ENCODE data around the gene ZSCAN29.

The ZSCAN29 gene

GRCh38 chr15:43347114-43347513, 23.7 kb downstream of the ZSCAN29 start:
- no peak for DNase-seq (ENCODE audit: low spot score)

DNA sequence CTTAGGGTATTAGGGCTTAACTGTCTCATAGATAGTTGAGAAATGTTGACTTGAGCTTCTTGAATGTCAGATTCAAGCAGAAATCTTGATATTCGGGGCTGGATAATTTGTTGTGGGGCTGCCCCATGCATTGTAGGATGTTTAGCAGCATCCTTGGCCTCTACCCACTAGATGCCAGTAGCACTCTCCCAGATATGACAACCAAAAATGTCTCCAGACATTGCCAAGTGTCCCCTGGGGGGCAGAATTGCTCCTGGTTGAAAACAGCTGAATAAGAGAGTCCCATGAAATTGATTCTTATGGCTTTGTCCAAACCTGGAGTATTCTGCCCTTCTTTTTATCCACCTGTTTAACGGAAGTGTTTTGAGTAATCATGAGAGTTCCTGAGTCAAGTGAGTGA, 24.5 kb downstream of the ZSCAN29 start:
- DNase-seq (ENCODE audit: low spot score): no peak

GRCh38 chr15:43330780-43331087, 40.1 kb downstream of the ZSCAN29 start:
- DNase-seq (ENCODE audit: low spot score): no peak

GRCh38 chr15:43329960-43330779, 40.7 kb downstream of the ZSCAN29 start, which contains the start of gene LCMT2:
Gene LCMT2, minus strand, starts transcription at chr15:43330573. Its CDS starts 84 bp downstream, at chr15:43330489.
- DNase-seq (ENCODE audit: low spot score): peak; percentile 96

DNA sequence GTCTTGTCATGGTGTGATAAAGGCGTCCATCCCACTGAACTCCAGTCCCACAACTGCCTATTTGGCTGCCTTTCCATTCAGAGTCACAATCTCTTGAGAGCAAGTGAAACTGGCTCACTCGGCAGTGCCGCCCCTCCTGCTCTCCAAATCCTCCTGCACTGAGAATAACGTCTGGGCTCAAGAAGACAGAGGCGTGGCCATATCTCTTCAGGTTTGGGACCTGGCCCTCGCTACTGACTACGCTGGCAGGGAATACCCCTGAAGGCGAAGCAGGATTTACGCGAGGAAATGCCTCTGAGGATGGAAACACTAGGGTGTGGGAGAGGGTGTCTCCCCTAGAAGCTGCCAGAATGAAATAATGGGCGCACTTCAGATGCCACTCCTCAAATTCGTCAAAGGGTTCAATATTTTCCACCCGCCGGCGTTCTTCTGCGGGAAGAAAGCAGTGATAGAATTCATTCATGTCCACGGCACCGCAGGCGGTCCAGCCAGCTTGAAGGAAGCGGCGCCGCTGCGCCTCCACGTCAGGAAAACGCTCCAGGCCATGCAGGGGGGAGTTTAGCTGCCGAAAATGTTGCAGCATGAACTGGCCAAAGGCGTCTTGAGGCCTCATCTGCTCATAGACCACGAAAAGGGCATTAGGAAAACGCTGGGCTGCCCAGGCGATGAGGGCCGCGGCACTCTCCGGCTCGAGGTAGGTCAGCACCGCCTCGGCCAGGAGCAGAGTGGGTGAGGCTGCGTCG, 41.5 kb downstream of the ZSCAN29 start:
- peak; percentile 31 for DNase-seq (ENCODE audit: low spot score)

GRCh38 chr15:43325039-43325684, 45.7 kb downstream of the ZSCAN29 start:
- no peak for DNase-seq (ENCODE audit: low spot score)

DNA sequence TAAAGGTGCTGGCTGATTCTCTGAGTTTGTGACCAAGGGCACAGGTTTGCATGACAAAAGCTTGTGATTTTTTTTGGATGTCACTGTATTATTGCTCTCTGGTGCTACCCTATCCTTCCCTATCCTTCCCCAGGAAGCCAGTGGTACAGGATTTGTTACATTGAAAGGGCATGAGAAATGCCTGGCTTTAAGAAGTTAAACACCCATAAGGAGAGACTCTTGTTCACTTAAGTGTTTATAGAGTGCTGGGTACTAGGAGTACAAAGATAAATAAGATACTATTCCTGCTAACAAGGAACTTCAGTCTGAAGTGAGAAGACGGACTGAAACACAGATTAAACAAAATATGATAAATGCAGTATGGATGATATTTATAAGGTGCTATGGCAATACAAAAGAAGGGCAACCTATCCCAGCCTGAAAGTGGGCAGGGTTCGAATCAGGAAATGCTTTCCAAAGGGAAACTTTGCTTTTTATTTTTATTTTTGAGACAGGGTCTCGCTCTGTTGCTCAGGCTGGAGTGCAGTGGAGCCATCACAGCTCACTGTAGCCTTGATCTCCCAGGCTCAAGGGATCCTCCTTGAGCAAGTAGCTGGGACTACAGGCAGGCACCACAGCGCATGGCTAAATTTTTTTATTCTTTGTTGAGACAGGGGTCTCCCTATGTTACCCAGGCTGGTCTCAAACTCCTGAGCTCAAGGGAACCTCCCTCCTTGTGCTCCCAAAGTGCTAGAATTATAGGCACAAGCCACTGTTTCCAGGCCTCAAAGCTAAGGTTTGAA, 51.7 kb downstream of the ZSCAN29 start:
- DNase-seq (ENCODE audit: low spot score): no peak

GRCh38 chr15:43317566-43318184, 53.2 kb downstream of the ZSCAN29 start:
- DNase-seq (ENCODE audit: low spot score): peak; percentile 86

- DNase-seq (ENCODE audit: low spot score): no peak
Observed at GRCh38 chr15:43316971-43317346, 53.9 kb downstream of the ZSCAN29 start.

- DNase-seq (ENCODE audit: low spot score): peak; percentile 77
Observed at GRCh38 chr15:43316016-43316970, 54.5 kb downstream of the ZSCAN29 start.

DNA sequence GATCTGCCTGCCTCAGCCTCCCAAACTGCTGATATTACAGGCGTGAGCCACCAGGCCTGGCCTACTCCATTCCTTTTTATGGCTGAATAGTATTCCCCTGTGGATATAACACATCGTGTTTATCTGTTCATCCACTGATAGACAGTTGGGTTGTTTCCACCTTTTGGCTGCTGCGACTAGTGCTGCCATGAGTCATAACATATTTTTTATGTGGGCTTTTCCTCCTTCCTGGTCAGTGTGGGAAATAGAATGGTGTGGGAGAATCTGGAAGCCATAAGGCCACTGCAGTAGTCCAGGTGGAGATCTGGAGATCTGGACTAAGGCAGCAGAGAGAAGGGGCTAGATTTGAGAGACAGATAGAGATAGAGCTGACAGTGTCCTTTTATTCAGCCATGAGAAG, 56.7 kb downstream of the ZSCAN29 start:
- peak; percentile 57 for DNase-seq (ENCODE audit: low spot score)

GRCh38 chr15:43312378-43312777, 58.5 kb downstream of the ZSCAN29 start:
- DNase-seq (ENCODE audit: low spot score): no peak

Data from kidney tubule cell (primary cell).